HG03442 (cell line): ENCODE measurements around the gene CTNND2.

Source experiments
- ATAC-seq: cut with Tn5 transposase; IDR thresholded peaks from one replicate; pipeline ENCODE4 v1.9.1; 2021; ENCODE audit warnings: mild to moderate bottlenecking, moderate library complexity; ENCODE audit not compliant: unreplicated experiment

CTNND2 gene

DNA sequence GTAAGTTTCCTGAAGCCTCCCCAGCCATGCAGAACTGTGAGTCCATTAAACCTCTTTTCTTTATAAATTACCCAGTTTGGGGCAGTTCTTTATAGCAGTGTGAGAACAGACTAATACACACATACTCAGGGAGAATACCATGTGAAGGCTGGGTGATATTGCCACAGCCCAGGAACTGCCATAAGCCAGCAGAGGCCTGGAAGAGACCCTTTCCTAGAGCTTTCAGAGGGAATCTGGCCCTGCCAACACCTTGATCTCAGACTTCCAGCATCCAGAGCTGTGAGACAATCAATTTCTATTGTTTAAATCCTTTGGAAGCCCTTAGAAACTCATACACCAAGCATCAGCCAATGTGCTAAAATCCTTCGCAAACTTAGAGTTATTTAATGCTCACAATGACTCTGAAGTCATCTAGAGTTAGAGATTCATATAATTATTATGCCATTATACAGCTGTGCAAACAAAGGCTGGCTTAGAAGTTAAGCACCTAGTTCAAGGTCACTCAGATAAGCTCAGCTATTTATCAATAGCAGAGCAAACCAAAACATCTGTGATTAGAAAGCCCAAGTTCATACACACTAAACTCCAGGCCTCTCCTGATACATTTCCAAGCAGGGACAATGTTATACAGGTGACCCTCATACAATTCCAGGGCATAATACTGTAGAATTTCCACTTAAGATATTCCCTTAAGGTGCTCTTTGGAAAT, 611.4 kb downstream of the CTNND2 start:
- ATAC-seq, result no peak

DNA sequence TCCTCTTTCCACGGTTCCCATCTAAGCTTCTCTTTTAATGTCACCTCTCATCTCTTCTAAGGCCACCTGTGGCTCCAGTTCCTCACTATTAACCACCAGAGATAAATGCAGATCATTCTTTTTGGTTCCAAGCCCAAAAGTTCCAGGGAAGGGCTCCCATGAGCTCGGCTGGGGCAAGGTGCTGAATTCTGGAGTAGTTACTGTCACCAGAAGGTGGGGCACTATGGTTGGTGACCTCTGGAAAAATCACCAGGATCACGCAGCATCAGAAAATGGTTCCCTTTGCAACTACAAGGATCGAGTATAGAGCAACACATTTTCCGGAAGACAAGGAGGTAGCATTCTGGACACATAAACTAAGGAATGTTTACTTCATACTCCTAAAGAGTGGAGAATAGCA, 614.5 kb downstream of the CTNND2 start:
- no peak for ATAC-seq

DNA sequence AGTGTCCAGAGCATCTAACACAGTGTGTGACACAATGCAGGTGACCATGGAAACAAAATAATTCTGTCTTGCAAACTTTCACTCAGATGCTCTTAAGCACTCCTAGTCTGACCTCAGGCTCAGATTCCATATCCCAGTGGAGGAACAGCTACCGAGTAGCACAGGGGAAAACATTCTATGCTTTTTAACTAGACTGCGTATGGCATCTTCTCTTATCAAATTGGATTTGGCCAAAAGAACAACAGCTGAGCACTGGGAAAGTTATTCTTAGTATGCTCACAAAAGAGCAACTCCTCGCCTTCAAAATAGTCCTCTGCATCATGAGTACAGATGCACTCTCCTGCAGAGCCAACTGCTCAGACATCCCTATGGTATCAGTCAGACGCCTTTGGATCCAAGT, 615.0 kb downstream of the CTNND2 start:
- no peak for ATAC-seq

DNA sequence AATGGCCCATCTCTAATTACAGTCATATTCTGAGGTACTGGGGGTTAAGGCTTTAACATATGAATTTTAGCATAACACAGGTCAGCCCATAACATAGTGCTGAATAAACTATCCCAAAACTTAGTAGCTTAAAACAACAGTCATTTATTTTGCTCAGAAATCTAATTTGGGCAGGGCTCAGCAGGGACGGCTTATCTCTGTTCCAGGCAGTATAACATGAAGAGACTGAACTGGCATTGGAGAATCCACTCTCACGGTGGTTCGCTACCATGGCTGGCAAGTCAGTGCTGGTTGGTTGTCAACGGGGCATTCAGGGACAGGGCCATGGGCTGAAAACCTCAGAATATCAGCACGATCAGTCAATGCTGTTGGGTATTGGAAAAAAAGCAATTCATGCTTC, 622.4 kb downstream of the CTNND2 start:
- no peak for ATAC-seq

DNA sequence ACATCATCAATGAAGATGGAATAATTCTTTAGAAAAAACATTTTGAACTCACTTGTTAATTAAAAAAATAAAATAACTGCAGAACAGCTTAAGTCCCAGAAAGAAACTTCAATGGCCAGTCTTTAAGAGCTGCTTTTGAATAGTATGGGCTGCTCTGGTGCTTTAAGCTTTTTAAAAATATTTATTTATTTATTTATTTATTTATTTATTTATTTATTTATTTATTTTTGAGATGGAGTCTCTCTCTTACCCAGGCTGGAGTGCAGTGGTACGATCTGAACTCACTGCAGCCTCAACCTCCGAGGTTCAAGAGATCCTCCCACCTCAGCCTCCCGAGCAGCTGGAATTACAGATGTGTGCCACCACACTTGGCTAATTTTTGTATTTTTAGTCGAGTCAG, 626.9 kb downstream of the CTNND2 start:
- no peak for ATAC-seq

DNA sequence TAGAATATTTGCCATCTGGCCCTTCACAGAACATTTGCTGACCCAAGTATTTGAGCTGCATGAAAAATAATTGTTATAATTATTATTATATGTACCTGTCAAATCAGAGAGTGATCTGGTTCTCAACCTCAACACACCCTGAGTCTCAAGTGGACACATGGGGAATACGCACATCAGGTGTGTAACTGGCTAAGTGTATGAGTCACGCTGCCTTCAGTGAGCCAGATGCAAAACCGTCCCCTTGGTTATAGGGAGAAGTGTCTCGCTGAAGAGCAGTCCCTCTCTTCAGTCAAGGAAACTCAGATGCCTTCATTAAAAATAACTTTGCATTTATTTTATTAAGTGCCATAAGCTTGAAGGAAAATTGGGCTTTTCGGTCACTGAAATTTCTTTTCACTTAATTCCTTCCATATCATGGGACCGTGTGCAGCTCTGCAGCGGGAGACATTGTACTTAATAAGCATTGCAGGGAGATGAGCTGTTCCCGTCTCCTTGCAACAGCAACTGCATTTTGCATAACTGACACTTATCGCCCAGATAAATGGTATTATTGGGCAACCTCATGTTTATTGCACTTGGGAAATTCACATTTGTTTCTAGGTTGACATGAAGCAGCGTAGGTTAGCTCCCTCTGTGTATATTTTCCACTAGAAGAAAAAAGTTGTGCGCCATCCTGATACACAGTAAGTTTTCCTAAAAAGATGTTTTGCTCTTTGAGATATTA, 630.9 kb downstream of the CTNND2 start:
- ATAC-seq, result no peak

DNA sequence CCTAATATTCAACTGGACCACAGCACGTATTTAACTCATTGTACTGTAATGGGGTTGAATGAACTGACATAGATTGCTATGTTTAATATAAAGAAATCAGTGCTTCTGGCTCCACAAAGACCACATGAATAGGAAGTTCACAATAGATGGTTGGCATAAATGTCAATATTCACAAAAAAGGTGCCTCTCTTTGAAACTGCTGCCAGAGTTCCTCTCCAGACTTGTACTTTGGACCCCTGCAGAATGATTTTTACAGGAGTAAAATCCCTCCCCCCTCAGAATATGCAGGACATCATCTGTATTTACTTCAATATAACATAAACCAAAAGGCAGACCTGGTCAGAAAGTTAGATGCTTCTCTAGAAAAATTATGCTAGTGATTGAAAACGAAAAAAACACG, 634.7 kb downstream of the CTNND2 start:
- no peak for ATAC-seq

DNA sequence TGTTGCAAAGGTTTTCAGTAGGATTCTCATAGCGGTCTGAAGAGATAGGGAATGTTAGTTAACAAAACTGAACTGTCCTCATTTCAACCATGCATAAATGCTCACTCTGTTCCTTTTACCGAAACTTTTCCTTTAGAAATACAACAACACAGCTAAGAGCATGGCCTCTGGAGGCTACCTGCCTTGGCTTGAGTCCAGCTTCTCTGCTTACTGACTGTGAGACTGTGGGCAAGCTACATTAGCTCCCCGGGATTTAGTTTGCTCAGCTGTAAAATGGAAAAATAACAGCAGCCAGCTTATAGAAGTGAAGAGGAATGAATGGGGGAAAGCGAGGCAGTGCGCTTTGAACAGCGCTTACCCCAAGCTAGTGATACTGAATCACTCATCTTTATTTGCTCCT, 635.4 kb downstream of the CTNND2 start:
- ATAC-seq, result no peak

DNA sequence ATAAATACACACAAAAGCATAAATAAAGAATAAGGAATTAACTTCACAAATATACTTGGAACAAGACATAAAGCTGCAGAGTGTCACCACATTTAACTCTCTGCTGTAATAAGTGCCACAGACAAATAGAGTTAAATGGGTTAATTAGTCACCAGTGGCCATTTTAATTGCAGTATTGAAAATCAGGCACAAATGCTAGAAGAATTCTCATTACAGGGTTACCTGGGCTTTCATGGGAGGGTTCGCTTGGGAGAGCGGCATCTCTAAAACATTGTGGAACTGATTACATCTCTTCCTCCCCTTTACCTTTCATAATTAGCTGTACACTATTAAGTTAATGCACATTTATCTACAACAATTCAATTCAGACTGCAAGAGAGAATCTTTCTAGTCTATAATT, 637.9 kb downstream of the CTNND2 start:
- no peak for ATAC-seq

DNA sequence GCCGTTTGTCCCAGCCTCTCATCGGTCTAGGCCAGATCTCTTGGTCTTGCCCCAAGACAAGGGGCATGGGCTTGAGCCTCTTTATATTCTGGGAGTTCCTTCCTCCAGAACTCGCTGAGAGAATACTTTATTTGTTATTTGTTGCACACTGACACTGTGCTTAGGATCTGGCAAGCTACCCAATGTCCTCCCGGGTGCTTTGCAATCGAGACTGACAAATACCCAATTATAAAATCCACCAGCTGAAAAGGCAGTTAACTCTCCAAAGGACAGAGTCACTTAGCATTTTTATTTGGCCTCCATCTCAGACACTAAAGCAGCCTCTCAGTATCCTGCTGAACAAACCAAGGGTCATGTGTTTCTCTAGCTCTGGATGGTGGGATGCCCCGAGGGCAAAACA, 643.0 kb downstream of the CTNND2 start:
- no peak for ATAC-seq

DNA sequence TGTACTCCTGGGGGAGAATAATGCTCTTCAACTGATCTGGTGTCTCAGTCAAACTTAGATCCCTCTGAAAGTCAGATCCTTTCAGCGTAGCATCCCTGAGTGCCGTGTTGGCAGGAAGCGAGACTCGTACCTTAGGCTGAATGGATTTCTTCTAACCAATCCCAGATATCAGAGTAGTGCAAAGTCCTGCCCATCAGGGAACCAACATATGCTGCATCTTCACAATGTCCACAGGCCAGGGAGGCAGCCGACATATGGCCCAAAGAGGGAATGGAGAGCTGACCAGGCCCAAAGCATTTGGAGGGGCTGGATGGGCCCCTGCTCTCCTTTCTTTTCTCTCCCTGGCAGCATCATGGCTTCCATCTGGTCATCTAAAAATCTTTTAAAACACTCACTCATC, 646.2 kb downstream of the CTNND2 start:
- ATAC-seq, result no peak

DNA sequence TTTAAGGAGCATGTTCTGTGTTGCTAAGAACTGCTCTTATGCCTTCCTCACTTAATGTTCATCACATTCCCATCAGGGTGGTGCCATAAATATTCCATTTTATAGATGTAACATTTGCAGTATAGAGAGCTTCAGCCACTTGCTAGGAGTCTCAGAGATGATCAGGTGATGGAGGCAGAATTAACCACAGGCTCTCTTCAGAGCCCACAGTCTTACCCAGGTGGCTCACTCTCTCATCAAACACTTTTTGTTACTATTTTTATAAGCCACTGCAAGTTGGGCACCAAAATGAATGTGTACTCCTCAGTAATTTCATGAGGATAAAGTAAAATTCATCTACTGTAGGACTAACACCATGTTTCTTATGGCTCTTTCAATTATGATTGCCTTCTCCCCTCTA, 651.7 kb downstream of the CTNND2 start:
- no peak for ATAC-seq

DNA sequence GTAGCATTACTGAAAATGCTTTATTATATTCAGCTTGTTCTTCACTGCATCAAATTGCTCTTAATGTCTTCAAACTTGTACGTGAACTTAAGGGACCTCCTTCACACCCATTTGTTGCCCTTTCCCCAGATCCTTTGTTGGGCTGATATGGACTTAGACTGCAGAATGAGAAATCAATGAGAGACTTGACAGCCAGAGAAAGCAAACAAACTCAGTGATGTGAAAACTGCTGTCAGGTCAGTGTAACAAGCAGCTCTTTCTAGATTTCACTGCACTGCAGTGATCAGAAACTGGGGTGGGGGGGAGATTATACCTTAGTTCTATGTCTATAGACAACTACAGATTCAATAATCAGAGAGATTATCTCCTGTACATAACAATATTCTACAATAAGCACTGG, 652.2 kb downstream of the CTNND2 start:
- ATAC-seq, result no peak

DNA sequence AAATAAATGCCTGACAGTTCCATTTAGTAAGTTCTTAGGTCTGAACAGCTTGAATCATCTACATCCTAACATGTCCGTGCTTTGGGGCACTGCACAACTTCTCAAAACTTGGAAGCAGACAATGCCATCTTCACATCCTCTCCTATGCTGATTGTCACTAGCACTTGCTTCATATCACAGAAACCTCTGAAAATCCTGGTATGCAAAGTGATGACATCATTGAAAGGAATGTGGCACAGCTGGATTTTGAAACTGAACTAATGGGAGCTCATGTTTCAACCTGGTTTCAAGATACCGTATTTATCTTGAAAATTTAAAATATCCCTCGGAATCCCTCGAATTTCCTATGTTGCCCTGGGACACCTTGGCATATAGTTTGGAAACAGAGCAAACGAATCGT, 653.0 kb downstream of the CTNND2 start:
- ATAC-seq, result no peak

DNA sequence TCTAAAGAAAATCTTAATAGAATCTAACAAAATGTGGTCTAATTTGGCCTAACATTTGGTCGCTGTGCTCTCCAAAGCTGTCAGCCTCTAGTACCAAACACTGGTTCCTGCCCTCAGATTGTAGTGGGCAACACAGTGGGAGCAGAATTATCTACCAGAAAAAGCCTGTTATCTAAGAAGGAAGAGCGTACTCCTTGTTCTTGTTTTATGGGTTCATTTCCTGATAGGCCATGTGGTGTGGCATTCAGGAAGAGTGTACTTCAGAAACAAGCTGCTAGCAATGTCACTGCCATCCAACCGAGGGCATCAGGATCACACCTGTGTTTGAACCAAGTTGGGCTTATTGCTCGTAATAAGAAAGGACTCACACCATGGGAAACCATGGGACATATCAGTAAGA, 655.3 kb downstream of the CTNND2 start:
- no peak for ATAC-seq

DNA sequence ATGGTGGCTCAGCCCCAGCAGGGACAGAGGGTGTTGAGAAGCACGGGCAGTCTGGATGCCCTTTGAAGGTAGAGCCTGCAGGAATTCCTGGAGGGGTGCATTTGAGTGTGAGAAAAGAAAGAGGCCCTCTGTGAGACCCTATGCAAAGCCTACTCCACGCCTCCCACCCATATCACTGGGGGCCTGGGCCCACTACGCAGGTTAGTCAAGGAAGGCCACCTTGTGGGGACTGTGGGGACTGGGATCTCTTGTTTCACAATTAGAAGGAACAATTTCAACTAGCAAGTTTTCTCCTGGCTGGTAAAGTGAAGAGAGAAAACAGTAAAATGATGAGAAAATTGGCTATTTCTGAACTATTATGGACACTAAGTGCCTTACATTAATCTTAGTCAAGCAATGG, 657.0 kb downstream of the CTNND2 start:
- no peak for ATAC-seq

DNA sequence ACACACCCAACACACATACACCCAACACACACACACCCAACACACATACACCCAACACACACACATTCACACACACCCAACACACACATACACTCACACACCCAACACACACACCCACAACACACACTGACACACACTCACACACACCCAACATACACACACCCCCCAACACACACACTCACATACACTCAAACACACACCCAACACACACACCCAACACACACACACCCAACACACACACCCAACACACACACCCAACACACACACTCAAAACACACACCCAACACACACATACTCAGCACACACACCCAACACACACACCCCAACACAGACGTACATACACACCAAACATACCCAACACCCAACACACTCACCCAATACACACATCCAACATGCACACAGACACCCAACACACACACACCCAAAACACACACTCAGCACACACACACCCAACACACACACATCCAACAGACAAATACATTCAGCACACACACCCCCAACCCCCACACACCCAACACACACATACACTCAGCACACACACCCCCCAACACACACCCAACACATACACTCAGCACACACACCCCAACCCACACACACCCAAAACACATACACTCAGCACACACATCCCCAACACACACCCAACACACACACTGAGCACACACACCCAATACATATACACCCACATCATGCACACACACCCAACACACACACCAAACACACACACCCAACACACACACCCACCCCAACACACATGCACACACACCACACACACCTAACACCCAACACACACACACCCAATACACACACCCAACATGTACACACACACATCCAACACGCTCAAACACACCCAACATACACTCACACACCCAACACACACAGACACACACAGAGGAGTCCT, 663.7 kb downstream of the CTNND2 start:
- ATAC-seq, result no peak

DNA sequence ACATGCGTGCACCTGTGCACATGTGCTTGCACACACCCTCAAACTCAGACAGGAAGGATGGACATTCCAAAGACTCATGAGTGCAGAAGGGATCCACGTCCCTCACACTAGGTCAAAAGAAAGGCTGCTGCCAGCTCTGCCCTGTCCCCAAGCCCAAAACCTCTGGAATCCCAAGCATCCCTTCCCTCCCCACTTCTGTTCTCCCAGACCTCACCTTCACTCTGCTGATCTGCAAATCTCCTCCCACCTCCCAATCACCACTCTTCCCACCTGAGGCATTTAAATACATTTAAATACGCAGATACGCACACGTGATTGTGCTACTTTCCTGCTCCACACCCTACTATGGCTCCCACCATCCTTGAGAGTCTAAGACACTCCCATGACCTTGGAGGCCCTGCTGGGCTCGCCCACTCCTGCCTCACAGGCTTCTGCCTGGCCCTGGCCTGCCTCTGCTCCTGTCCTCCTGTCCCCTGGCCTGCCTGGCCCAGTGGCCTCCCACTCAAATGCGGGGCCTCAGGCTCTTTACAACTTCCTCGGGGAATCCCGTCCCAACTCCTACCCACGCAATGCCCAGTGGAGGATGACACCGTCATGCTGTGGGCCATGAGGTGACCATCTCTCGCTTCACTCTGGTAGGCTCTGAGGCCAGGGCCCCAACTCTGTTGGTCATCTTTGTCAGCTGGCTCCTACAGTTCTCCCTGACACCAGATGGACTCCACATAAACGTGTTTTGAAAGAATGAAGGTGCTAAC, 664.8 kb downstream of the CTNND2 start:
- no peak for ATAC-seq

DNA sequence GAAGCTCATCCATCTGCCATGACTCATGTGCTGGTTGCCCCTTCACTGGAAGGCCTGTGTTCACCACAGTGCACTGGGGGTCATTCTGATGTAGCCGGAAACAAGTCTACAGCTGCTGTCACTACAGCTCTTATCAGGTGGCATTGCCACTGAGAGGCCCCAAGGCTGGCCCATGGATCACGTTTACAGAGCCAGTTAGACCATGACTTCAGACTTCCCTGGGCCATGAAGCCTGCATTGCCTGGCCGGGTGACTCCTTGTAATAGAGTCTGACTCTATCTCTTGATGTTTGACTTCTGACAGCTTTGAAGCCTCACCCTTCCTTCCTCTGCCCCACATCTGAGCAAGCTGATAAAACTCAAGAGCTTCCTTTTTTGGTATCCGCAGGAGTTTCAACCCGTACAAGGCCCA, 669.7 kb downstream of the CTNND2 start:
- ATAC-seq, result no peak

DNA sequence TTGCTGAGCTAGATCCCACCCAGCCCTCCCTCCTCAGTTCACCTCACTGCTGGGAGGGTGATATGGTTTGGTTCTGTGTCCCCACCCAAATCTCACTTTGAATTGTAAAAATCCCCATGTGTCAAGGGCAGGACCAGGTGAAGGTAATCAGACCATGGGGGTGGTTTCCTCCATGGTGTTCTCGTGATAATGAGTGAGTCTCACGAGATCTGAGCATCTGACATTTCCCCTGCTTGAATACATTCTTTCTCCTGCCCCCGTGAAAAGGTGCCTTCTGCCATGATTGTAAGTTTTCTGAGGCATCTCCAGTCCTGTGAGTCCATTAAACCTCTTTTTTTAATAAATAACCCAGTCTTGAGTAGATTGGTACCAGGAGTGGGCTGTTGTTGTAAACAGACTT, 673.4 kb downstream of the CTNND2 start:
- no peak for ATAC-seq

DNA sequence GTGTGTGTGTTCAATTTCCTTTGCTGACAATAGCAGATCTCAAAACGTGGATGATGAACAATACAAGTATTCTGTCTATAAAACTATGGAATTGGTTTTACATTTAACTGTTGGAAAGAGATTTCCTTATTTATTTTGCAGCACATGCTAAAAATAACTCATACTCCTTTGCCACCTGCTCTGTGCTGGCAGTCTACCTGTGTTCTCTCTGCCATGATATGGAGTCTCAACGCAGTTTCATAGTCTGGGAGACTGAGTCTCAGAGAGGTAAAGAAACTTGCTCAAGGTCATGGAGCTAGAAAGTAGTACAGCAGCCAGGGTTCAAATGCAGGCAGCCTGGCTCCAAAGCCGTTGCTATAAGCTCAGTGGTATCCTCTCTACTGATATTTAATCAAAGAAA, 677.2 kb downstream of the CTNND2 start:
- ATAC-seq, result no peak
